Astrocyte (in vitro differentiated cells and primary cell): ENCODE measurements around the gene TEX2.

Source experiments
- EZH2 ChIP-seq: IDR thresholded peaks from 2 replicates; pipeline ENCODE4 v1.6.1; 2012; ENCODE audit warnings: mild to moderate bottlenecking, low read length, inconsistent platforms; ENCODE audit not compliant: insufficient read depth
- TF ChIP-seq, protein P1 (sequence below): IDR thresholded peaks from 2 replicates; pipeline ENCODE4 v1.5.1; 2011; ENCODE audit warnings: low read depth, mild to moderate bottlenecking, inconsistent platforms, low read length, moderate library complexity; ENCODE audit not compliant: insufficient read depth

DNA sequence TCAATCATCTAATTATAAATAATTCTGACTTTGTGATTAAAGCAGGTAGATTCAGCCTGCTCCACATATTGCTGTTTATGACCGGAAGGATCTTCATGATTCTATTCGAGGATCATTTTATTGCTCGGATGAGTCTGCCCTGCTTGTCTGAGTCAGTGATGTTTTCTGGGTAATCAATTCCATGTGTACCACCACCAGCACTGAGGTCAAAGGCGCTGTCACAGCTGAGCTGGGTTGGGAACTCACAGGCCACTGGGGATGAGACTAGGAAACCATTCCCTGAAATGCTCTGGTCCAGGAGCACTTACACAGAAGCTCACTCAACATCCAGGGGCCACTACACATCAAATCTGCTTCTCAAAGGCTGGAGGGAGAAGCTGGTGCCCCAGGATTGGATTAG lies 102.7 kb downstream of the TEX2 start:
- TF ChIP-seq, protein P1, sequence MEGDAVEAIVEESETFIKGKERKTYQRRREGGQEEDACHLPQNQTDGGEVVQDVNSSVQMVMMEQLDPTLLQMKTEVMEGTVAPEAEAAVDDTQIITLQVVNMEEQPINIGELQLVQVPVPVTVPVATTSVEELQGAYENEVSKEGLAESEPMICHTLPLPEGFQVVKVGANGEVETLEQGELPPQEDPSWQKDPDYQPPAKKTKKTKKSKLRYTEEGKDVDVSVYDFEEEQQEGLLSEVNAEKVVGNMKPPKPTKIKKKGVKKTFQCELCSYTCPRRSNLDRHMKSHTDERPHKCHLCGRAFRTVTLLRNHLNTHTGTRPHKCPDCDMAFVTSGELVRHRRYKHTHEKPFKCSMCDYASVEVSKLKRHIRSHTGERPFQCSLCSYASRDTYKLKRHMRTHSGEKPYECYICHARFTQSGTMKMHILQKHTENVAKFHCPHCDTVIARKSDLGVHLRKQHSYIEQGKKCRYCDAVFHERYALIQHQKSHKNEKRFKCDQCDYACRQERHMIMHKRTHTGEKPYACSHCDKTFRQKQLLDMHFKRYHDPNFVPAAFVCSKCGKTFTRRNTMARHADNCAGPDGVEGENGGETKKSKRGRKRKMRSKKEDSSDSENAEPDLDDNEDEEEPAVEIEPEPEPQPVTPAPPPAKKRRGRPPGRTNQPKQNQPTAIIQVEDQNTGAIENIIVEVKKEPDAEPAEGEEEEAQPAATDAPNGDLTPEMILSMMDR: no peak
- no peak for TF ChIP-seq EZH2
